ENCODE results near the gene EPB41L3. TPM values are rescaled to one million over a fixed set of nuclear protein-coding genes. Genes with fewer than 3 reads are reported as not detected.

Gene EPB41L3
- total and polyA plus RNA-seq, 2 experiments from 2014 or later: 20.8 to 22.2 TPM

- peaks cover 12% of the 10 kb centered on the region for H3K4me1 ChIP-seq (ENCODE audit: insufficient read depth)
- H3K79me2 ChIP-seq (ENCODE audit: insufficient read depth): peaks cover 47% of the 10 kb centered on the region
- no peaks in the 10 kb centered on the region for H3K9me2 ChIP-seq (ENCODE audit: insufficient read depth)
- no peaks in the 10 kb centered on the region for H3K9me3 ChIP-seq (ENCODE audit: low read depth)
- TF ChIP-seq EZH2phosphoT487 (IDR thresholded peaks at IDR 0.05; ENCODE audit: insufficient read depth, low read depth): no peak
- no peak for TF ChIP-seq EZH2 (IDR thresholded peaks at IDR 0.05; ENCODE audit: insufficient read depth, poor library complexity, severe bottlenecking)
- no peak for DNase-seq
- no peak overlapping the region for H3K4me3 ChIP-seq
- in situ Hi-C loops (cut with MboI): no loop called here
- H3K27me3 ChIP-seq (replicated peaks; ENCODE audit: insufficient read depth): no peaks in the 10 kb centered on the region
- peaks cover 17% of the 10 kb centered on the region for H3F3A ChIP-seq (ENCODE audit: insufficient read depth)
- no peak overlapping the region for H2AFZ ChIP-seq
- H3K36me3 ChIP-seq (ENCODE audit: low read depth): no peaks in the 10 kb centered on the region
- H3K4me2 ChIP-seq (ENCODE audit: unreplicated experiment): no peak overlapping the region
- H3K27ac ChIP-seq: no peak overlapping the region
- no peaks in the 10 kb centered on the region for H4K20me1 ChIP-seq (ENCODE audit: insufficient read depth)
- H3K9ac ChIP-seq: no peak overlapping the region
- 79 to 82% methylated on average over 8 of the region's 8 CpGs for WGBS, 2 experiments (ENCODE audit: low coverage in 1 of 2, low lambda C conversion rate in 2 of 2, missing lambda C conversion rate in 2 of 2)
Measured at GRCh38 chr18:5530629-5531178, 13.1 kb downstream of the EPB41L3 start.

DNA sequence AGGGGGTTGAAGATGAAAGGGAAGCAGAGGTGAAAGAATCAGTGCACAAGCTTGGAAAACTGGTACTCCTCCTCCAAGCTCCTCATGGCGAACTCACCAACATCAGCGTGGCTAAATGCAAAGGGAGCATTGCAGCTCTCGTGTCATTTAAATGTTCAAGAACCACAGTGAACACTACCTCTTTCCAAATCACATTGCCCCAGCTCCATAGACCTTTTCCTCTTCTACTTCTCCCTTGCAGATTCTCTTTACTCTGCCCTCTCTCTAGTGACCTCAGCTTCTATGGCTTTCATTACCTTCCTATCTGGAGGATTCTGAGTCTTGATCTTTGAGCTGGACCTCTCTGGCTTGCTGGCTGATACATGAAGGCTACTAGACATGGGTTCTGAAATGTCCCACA, 14.3 kb downstream of the EPB41L3 start:
- Histone ChIP-seq H4K20me1 (ENCODE audit: insufficient read depth) (no peaks in the 10 kb centered on the region), H3K9ac (no peak overlapping the region), H2AFZ (no peak overlapping the region), H3K4me3 (no peak overlapping the region), H3K36me3 (ENCODE audit: low read depth) (no peaks in the 10 kb centered on the region), H3K4me2 (ENCODE audit: unreplicated experiment) (no peak overlapping the region), H3K9me2 (ENCODE audit: insufficient read depth) (no peaks in the 10 kb centered on the region), H3F3A (ENCODE audit: insufficient read depth) (peaks cover 17% of the 10 kb centered on the region), H3K4me1 (ENCODE audit: insufficient read depth) (peaks cover 12% of the 10 kb centered on the region), H3K9me3 (ENCODE audit: low read depth) (no peaks in the 10 kb centered on the region), H3K27me3 (replicated peaks; ENCODE audit: insufficient read depth) (no peaks in the 10 kb centered on the region), H3K79me2 (ENCODE audit: insufficient read depth) (peaks cover 44% of the 10 kb centered on the region), H3K27ac (no peak overlapping the region)
- 97 to 98% methylated on average over 3 of the region's 3 CpGs for WGBS, 2 experiments (ENCODE audit: low coverage in 1 of 2, low lambda C conversion rate in 2 of 2, missing lambda C conversion rate in 2 of 2)
- no peak for TF ChIP-seq EZH2 (IDR thresholded peaks at IDR 0.05; ENCODE audit: insufficient read depth, poor library complexity, severe bottlenecking)
- no peak for TF ChIP-seq EZH2phosphoT487 (IDR thresholded peaks at IDR 0.05; ENCODE audit: insufficient read depth, low read depth)
- DNase-seq: no peak
- in situ Hi-C loops (cut with MboI): no loop called here

GRCh38 chr18:5527603-5528002, 16.2 kb downstream of the EPB41L3 start:
- H3K4me1 ChIP-seq (ENCODE audit: insufficient read depth): peaks cover 12% of the 10 kb centered on the region
- DNase-seq: peak; percentile 91
- H3F3A ChIP-seq (ENCODE audit: insufficient read depth): peaks cover 17% of the 10 kb centered on the region
- H3K27me3 ChIP-seq (replicated peaks; ENCODE audit: insufficient read depth): no peaks in the 10 kb centered on the region
- H3K4me2 ChIP-seq (ENCODE audit: unreplicated experiment): peak overlapping the region; percentile 77
- no peaks in the 10 kb centered on the region for H3K9me3 ChIP-seq (ENCODE audit: low read depth)
- WGBS, 2 experiments (ENCODE audit: low coverage in 1 of 2, low lambda C conversion rate in 2 of 2, missing lambda C conversion rate in 2 of 2): 5 to 7% methylated on average over 6 of the region's 6 CpGs
- H3K9ac ChIP-seq: no peak overlapping the region
- TF ChIP-seq EZH2phosphoT487 (IDR thresholded peaks at IDR 0.05; ENCODE audit: insufficient read depth, low read depth): no peak
- TF ChIP-seq EZH2 (IDR thresholded peaks at IDR 0.05; ENCODE audit: insufficient read depth, poor library complexity, severe bottlenecking): no peak
- H3K9me2 ChIP-seq (ENCODE audit: insufficient read depth): no peaks in the 10 kb centered on the region
- H2AFZ ChIP-seq: peak overlapping the region; percentile 16; the same call in 1 of the 2 replicates
- no peaks in the 10 kb centered on the region for H3K36me3 ChIP-seq (ENCODE audit: low read depth)
- peak overlapping the region; percentile 55 for H3K27ac ChIP-seq
- peaks cover 43% of the 10 kb centered on the region; the same call in 1 of the 2 replicates for H3K79me2 ChIP-seq (ENCODE audit: insufficient read depth)
- H3K4me3 ChIP-seq: peak overlapping the region; percentile 27; the same call in 1 of the 2 replicates
- in situ Hi-C loops (cut with MboI): no loop called here
- H4K20me1 ChIP-seq (ENCODE audit: insufficient read depth): no peaks in the 10 kb centered on the region

DNA sequence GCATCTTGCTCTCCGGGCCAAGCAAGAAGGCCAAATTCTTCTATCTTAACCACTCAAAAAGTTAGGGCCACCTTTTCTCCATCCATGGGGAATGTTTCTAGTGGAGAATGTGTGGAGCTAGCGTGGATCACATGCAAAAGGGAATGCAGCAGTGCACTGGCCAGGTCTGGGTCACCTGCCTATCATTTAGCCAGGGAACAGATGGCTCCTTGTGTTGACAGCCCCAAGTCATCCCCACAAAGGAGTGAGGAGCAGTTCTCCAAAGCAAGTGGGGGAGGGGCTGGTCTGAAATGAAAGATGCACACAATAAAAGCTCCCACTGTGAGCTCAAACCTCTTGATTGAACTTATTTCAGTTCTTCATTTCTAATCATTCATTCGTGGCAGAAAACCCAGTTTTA, 19.1 kb downstream of the EPB41L3 start:
- H3K4me2 ChIP-seq (ENCODE audit: unreplicated experiment): no peak overlapping the region
- no peaks in the 10 kb centered on the region for H4K20me1 ChIP-seq (ENCODE audit: insufficient read depth)
- 86 to 93% methylated on average over 3 of the region's 3 CpGs for WGBS, 2 experiments (ENCODE audit: low coverage in 1 of 2, low lambda C conversion rate in 2 of 2, missing lambda C conversion rate in 2 of 2)
- in situ Hi-C loops (cut with MboI): no loop called here
- TF ChIP-seq EZH2phosphoT487 (IDR thresholded peaks at IDR 0.05; ENCODE audit: insufficient read depth, low read depth) (no peak), EZH2 (IDR thresholded peaks at IDR 0.05; ENCODE audit: insufficient read depth, poor library complexity, severe bottlenecking) (no peak)
- H3F3A ChIP-seq (ENCODE audit: insufficient read depth): peaks cover 23% of the 10 kb centered on the region
- H3K4me3 ChIP-seq: no peak overlapping the region
- H3K27ac ChIP-seq: no peak overlapping the region
- H3K36me3 ChIP-seq (ENCODE audit: low read depth): no peaks in the 10 kb centered on the region
- no peak overlapping the region for H3K9ac ChIP-seq
- DNase-seq: no peak
- no peaks in the 10 kb centered on the region for H3K27me3 ChIP-seq (replicated peaks; ENCODE audit: insufficient read depth)
- peaks cover 20% of the 10 kb centered on the region for H3K4me1 ChIP-seq (ENCODE audit: insufficient read depth)
- H2AFZ ChIP-seq: no peak overlapping the region
- no peaks in the 10 kb centered on the region for H3K9me3 ChIP-seq (ENCODE audit: low read depth)
- H3K9me2 ChIP-seq (ENCODE audit: insufficient read depth): no peaks in the 10 kb centered on the region
- H3K79me2 ChIP-seq (ENCODE audit: insufficient read depth): peaks cover 37% of the 10 kb centered on the region; the same call in 1 of the 2 replicates

All from GM23248 (cell line).